Fibroblast of villous mesenchyme (primary cell): ENCODE measurements around the gene PLCL2. TPM values are rescaled to one million over a fixed set of nuclear protein-coding genes. Genes with fewer than 3 reads are reported as not detected.
A peak's percentile ranks its signal among the peaks of the same experiment; 100 is the strongest.

Source experiments
- DNase-seq: peaks from one replicate; pipeline ENCODE4 v3.0.0-alpha.2; 2010; ENCODE audit warnings: low read depth
- H3K4me3 ChIP-seq: 2 replicates; pipeline ENCODE4 v1.5.1; 2011; ENCODE audit warnings: low read depth, mild to moderate bottlenecking, low read length
- CTCF ChIP-seq: IDR thresholded peaks from 2 replicates; pipeline ENCODE4 v1.5.1; 2012; ENCODE audit warnings: low read depth, mild to moderate bottlenecking, low read length; ENCODE audit not compliant: insufficient read depth
- total RNA-seq: library from RNA; depleted of rRNA; stranded (reverse); fragments of >200 nt; gene quantifications from 2 replicates; pipeline ENCODE4 v1.2.3, GENCODE V29; 2012

The PLCL2 gene
- total RNA-seq: 3.9 and 5.6 TPM in 2 replicates

- no peak for TF ChIP-seq CTCF
- peak within 1 kb of the TSS; percentile 69 for H3K4me3 ChIP-seq
- peak; percentile 28 for DNase-seq
Observed at GRCh38 chr3:16884748-16885592, at the start of gene PLCL2. PLCL2 (plus strand) TSS chr3:16884955; CDS start chr3:16885040, 85 bp downstream.

GRCh38 chr3:16836505-16837237 is 48.1 kb upstream of the PLCL2 start:
- no peak for TF ChIP-seq CTCF
- no peak for DNase-seq
- no peak overlapping the region for H3K4me3 ChIP-seq

- no peak overlapping the region for H3K4me3 ChIP-seq
- DNase-seq: no peak
- TF ChIP-seq CTCF: no peak
Observed at GRCh38 chr3:16837602-16838001, 47.2 kb upstream of the PLCL2 start.

- no peak overlapping the region for H3K4me3 ChIP-seq
- no peak for TF ChIP-seq CTCF
- DNase-seq: no peak
Observed at GRCh38 chr3:16838561-16838960, 46.2 kb upstream of the PLCL2 start.

- DNase-seq: no peak
- no peak for TF ChIP-seq CTCF
- no peak overlapping the region for H3K4me3 ChIP-seq
Observed at GRCh38 chr3:16839271-16840100, 45.3 kb upstream of the PLCL2 start.

GRCh38 chr3:16840101-16840424 is 44.7 kb upstream of the PLCL2 start:
- TF ChIP-seq CTCF: no peak
- no peak for DNase-seq
- H3K4me3 ChIP-seq: no peak overlapping the region
